Osteoblast (primary cell): Measurements from ENCODE around the gene COL19A1. TPM values are rescaled to one million over a fixed set of nuclear protein-coding genes. Genes with fewer than 3 reads are reported as not detected.

Experiments used
- DNase-seq: peaks from one replicate; pipeline ENCODE4 v3.0.0; 2011; ENCODE audit warnings: low spot score, mixed read lengths; ENCODE audit not compliant: insufficient read length; ENCODE audit errors: missing footprints
- H2AFZ ChIP-seq: 2 replicates; pipeline ENCODE4 v1.6.0; 2011; ENCODE audit warnings: mild to moderate bottlenecking, low read length
- H3K27ac ChIP-seq: 2 replicates; pipeline ENCODE4 v1.5.1; 2011; ENCODE audit warnings: mild to moderate bottlenecking, low read depth, low read length, moderate library complexity
- H3K27me3 ChIP-seq: 2 replicates; pipeline ENCODE4 v1.6.0; 2012; ENCODE audit warnings: mild to moderate bottlenecking, control low read depth, inconsistent platforms, low read length, moderate library complexity; ENCODE audit not compliant: insufficient read depth
- H3K36me3 ChIP-seq: 2 replicates; pipeline ENCODE4 v1.5.1; 2011; ENCODE audit warnings: mild to moderate bottlenecking, low read length, control low read depth, moderate library complexity; ENCODE audit not compliant: insufficient read depth
- H3K4me1 ChIP-seq: 2 replicates; pipeline ENCODE4 v1.5.1; 2011; ENCODE audit warnings: mild to moderate bottlenecking, low read length, control low read depth, moderate library complexity; ENCODE audit not compliant: insufficient read depth
- H3K4me2 ChIP-seq: 2 replicates; pipeline ENCODE4 v1.6.0; 2011; ENCODE audit warnings: mild to moderate bottlenecking, low read length; ENCODE audit not compliant: insufficient read depth
- H3K4me3 ChIP-seq: fragments of 200-600 bp; sonication (generic); 3 replicates; pipeline ENCODE4 v1.5.1; 2012; ENCODE audit warnings: mild to moderate bottlenecking, low read length, inconsistent platforms; ENCODE audit not compliant: insufficient read depth
- H3K79me2 ChIP-seq: 2 replicates; pipeline ENCODE4 v1.6.0; 2012; ENCODE audit warnings: mild to moderate bottlenecking, low read length, control low read depth, inconsistent platforms; ENCODE audit not compliant: insufficient read depth
- H3K9me3 ChIP-seq: 2 replicates; pipeline ENCODE4 v1.5.1; 2011; ENCODE audit warnings: low read depth, low read length, control low read depth
- H4K20me1 ChIP-seq: 2 replicates; pipeline ENCODE4 v1.6.0; 2012; ENCODE audit warnings: mild to moderate bottlenecking, low read length, control low read depth; ENCODE audit not compliant: insufficient read depth
- CTCF ChIP-seq: IDR thresholded peaks from 2 replicates; pipeline ENCODE4 v1.5.1; 2011; ENCODE audit warnings: mild to moderate bottlenecking, low read depth, low read length, moderate library complexity; ENCODE audit errors: extremely low read depth
- total RNA-seq: library from RNA; depleted of rRNA; stranded (reverse); fragments of >200 nt; gene quantifications from 2 replicates; pipeline ENCODE4 v1.2.3, GENCODE V29; 2012

The COL19A1 gene
- total RNA-seq, 1 donor = under 0.01 TPM

GRCh38 chr6:70124882-70125545 is 258.7 kb downstream of the COL19A1 start:
- H3K79me2 ChIP-seq = no peaks in the 10 kb centered on the region
- H3K9me3 ChIP-seq = no peaks in the 10 kb centered on the region
- no peak overlapping the region for H3K27ac ChIP-seq
- no peak overlapping the region for H3K4me3 ChIP-seq
- no peaks in the 10 kb centered on the region for H4K20me1 ChIP-seq
- H2AFZ ChIP-seq = no peak overlapping the region
- DNase-seq = peak; percentile 18
- H3K4me2 ChIP-seq = no peak overlapping the region
- H3K4me1 ChIP-seq = peaks cover 3% of the 10 kb centered on the region
- H3K36me3 ChIP-seq = no peaks in the 10 kb centered on the region
- TF ChIP-seq CTCF = no peak
- no peaks in the 10 kb centered on the region for H3K27me3 ChIP-seq

GRCh38 chr6:70125602-70126001 is 259.2 kb downstream of the COL19A1 start:
- Histone ChIP-seq H3K79me2 (no peaks in the 10 kb centered on the region), H3K4me2 (no peak overlapping the region), H3K36me3 (no peaks in the 10 kb centered on the region), H3K9me3 (no peaks in the 10 kb centered on the region), H3K4me3 (no peak overlapping the region), H3K4me1 (peaks cover 3% of the 10 kb centered on the region), H4K20me1 (no peaks in the 10 kb centered on the region), H2AFZ (no peak overlapping the region), H3K27ac (no peak overlapping the region), H3K27me3 (no peaks in the 10 kb centered on the region)
- no peak for DNase-seq
- TF ChIP-seq CTCF = no peak

- H3K27me3 ChIP-seq = no peaks in the 10 kb centered on the region
- H3K27ac ChIP-seq = no peak overlapping the region
- no peak overlapping the region for H3K4me3 ChIP-seq
- H2AFZ ChIP-seq = no peak overlapping the region
- H3K79me2 ChIP-seq = no peaks in the 10 kb centered on the region
- no peak for TF ChIP-seq CTCF
- no peaks in the 10 kb centered on the region for H4K20me1 ChIP-seq
- H3K4me1 ChIP-seq = peaks cover 3% of the 10 kb centered on the region
- no peak for DNase-seq
- H3K4me2 ChIP-seq = no peak overlapping the region
- no peaks in the 10 kb centered on the region for H3K9me3 ChIP-seq
- H3K36me3 ChIP-seq = no peaks in the 10 kb centered on the region
Observed at GRCh38 chr6:70129341-70129740, 263.0 kb downstream of the COL19A1 start.

- no peak for TF ChIP-seq CTCF
- DNase-seq = no peak
- H2AFZ ChIP-seq = no peak overlapping the region
Observed at GRCh38 chr6:70130865-70131264, 264.5 kb downstream of the COL19A1 start.

More at GRCh38 chr6:70130865-70131264, 264.5 kb downstream of the COL19A1 start:
- Histone ChIP-seq H3K79me2 (no peaks in the 10 kb centered on the region), H4K20me1 (no peaks in the 10 kb centered on the region), H3K4me1 (no peaks in the 10 kb centered on the region), H3K4me2 (no peak overlapping the region), H3K27ac (no peak overlapping the region), H3K27me3 (no peaks in the 10 kb centered on the region), H3K36me3 (no peaks in the 10 kb centered on the region), H3K9me3 (no peaks in the 10 kb centered on the region), H3K4me3 (no peak overlapping the region)
